GM18520 (cell line): Measurements from ENCODE around the gene TSPAN17.

Source experiments
- ATAC-seq: cut with Tn5 transposase; IDR thresholded peaks from one replicate; pipeline ENCODE4 v1.9.1; 2021; ENCODE audit not compliant: unreplicated experiment

The TSPAN17 gene

DNA sequence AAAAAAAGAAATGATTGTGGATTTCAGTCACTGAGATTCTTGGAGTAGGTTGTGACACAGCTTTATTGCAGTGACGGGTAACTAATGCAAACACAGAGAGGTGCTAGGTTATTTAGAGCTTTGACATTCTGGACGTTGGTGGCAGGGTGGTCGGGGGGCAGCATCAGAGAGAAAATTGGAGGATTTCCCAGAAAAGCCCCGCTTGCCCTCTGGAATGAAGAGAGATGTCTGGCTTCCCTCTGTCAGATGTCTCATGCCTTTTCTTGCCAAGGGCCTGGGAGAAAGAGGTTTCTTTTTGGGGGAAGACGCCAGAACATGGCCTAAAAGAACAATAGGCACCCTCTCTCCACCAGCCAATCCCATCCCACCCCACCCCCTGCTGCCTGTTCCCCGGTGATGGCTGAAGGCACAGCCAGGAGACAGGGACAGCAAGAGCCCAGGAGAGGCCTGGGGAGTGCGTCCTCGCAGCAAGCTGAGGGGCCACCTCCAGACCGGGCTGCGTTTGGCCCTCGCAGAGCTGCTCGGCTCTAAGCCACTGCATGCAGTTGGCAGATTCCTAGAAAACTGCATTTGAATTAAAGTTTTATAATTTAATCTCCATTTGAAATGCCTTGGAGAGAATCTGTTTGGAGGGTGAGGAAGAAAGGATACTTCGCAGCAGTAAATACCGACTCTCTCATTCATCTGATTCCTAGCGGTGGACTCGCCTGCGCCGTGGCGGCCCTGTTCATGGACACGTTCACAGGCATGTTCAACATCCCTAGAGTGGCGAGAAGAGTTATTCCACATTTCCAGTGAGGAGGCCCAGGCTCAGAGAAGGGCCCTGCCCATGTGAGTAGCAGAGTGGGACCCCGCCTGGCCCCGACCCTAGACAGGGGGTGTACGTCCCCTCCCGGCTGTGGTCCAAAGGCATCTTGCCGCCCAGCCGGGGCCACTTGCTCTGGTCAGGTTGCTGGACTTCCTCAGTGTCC lies 55.7 kb downstream of the TSPAN17 start:
- ATAC-seq: no peak

DNA sequence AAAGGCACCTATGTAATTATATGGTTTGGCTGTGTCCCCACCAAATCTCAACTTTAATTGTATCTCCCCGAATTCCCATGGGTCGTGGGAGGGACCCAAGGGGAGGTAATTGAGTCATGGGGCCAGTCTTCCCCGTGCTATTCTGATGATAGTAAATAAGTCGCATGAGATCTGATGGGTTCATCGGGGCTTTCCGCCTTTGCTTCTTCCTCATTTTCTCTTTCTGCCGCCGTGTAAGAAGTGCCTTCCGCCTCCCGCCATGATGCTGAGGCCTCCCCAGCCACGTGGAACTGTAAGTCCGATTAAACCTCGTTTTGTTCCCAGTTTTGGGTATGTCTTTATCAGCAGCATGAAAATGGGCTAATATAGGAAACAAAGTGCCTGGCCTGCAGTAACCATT lies 56.6 kb downstream of the TSPAN17 start:
- no peak for ATAC-seq

DNA sequence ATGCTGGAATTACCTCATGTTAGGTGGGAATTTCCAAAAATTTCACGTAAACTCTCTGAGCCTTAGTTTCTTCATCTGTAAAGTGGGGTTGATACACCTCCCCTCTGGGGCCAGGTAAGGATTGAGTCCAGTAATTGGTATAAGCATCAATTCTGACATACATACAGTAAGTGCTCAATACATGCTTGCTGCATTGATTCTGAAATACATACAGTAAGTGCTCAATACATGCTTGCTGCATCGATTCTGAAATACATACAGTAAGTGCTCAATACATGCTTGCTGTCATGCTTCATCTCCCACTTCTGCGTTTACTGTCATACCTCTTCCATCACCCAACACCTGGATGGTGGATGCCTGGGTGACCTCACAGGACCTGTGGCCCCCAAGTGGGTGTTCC lies 57.1 kb downstream of the TSPAN17 start:
- ATAC-seq: no peak

DNA sequence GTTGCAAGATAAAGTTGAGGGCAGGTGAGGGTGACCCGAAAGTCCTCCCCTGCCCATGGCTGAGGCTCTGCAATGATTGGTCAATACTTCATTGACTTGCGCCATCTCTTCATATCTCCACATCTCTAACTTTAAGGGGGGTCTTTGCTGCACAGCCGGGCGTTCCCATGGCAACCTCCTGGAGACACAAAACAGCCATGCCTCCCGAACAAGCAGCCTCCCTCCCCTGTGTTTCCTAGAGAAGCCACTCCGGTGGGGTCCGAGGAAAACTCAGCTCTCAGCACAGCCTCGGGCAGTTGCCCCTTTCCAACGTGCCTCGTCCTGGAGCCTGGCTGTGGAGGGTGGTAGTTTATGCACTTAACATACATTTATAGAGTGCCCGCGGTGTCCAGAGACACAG lies 57.5 kb downstream of the TSPAN17 start:
- no peak for ATAC-seq
